Measurements from ENCODE around the gene DAB2.
"Not testable (repeated sequence)": the region's sequence is repeated elsewhere in the genome, so short reads cannot be mapped to it uniquely, and the experiment has no call there.

DAB2 gene

GRCh38 chr5:39352170-39352569, 72.6 kb downstream of the DAB2 start:
- TF ChIP-seq CTCF (IDR thresholded peaks at IDR 0.05; ENCODE audit: insufficient read depth, missing control alignments) = no peak
- no peak for DNase-seq (ENCODE audit: insufficient read length, low spot score)
- no peak for FAIRE-seq

GRCh38 chr5:39349484-39349883, 75.3 kb downstream of the DAB2 start:
- TF ChIP-seq CTCF (IDR thresholded peaks at IDR 0.05; ENCODE audit: insufficient read depth, missing control alignments) = no peak
- DNase-seq (ENCODE audit: insufficient read length, low spot score) (no peak), FAIRE-seq (no peak)

- DNase-seq (ENCODE audit: insufficient read length, low spot score) (no peak), FAIRE-seq (no peak)
- TF ChIP-seq CTCF (IDR thresholded peaks at IDR 0.05; ENCODE audit: insufficient read depth, missing control alignments) = no peak
Measured at GRCh38 chr5:39342460-39342859, 82.3 kb downstream of the DAB2 start.

- no peak for FAIRE-seq
- TF ChIP-seq CTCF (IDR thresholded peaks at IDR 0.05; ENCODE audit: insufficient read depth, missing control alignments) = no peak
Measured at GRCh38 chr5:39341896-39342295, 82.9 kb downstream of the DAB2 start.

GRCh38 chr5:39340506-39340905, 84.3 kb downstream of the DAB2 start:
- FAIRE-seq (no peak), DNase-seq (ENCODE audit: insufficient read length, low spot score) (no peak)
- TF ChIP-seq CTCF (IDR thresholded peaks at IDR 0.05; ENCODE audit: insufficient read depth, missing control alignments) = no peak

More at GRCh38 chr5:39341896-39342295, 82.9 kb downstream of the DAB2 start:
- no peak for DNase-seq (ENCODE audit: insufficient read length, low spot score)

GRCh38 chr5:39337252-39337915, 87.4 kb downstream of the DAB2 start:
- FAIRE-seq (no peak), DNase-seq (ENCODE audit: insufficient read length, low spot score) (no peak)
- TF ChIP-seq CTCF (IDR thresholded peaks at IDR 0.05; ENCODE audit: insufficient read depth, missing control alignments) = no peak

GRCh38 chr5:39334296-39334695, 90.5 kb downstream of the DAB2 start:
- FAIRE-seq; DNase-seq (ENCODE audit: insufficient read length, low spot score): not testable (repeated sequence)

GRCh38 chr5:39333104-39333503, 91.7 kb downstream of the DAB2 start:
- FAIRE-seq (no peak), DNase-seq (ENCODE audit: insufficient read length, low spot score) (no peak)
- TF ChIP-seq CTCF (IDR thresholded peaks at IDR 0.05; ENCODE audit: insufficient read depth, missing control alignments) = no peak
